Stimulated activated CD4-positive, alpha-beta T cell treated with anti-CD3 and anti-CD28 coated beads, Interleukin-1b, Interleukin-23, amount 100 ng/mL, for 48 hours (primary cell): ENCODE results near the gene HSBP1.

Experiments used
- DNase-seq: peaks from one replicate; pipeline ENCODE4 v3.0.0-alpha.2; 2020

The HSBP1 gene

DNA sequence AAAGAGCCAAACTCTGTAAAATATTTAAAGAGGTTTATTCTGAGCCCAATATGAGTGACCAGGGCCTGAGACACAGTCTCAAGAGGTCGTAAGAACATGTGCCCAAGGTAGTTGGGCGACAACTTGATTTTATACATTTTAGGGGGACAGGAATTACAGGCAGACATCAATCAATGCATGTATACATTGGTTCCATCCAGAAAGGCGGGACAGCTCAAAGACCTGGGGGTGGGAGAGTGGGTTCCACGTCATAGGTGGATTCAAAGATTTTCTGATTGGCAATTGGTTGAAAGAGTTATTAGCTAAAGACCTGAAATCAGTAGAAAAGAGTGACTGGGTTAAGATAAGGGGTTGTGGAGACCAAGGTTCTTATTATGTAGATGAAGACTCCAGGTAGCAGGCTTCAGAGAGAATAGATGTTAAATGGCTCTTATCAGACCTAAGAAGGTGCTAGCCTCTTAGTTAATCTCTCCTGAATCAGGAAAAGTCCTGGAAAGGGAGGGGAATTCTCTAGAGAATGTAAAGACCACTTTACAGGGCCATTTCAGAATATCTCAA lies 32.4 kb downstream of the HSBP1 start:
- DNase-seq = no peak

DNA sequence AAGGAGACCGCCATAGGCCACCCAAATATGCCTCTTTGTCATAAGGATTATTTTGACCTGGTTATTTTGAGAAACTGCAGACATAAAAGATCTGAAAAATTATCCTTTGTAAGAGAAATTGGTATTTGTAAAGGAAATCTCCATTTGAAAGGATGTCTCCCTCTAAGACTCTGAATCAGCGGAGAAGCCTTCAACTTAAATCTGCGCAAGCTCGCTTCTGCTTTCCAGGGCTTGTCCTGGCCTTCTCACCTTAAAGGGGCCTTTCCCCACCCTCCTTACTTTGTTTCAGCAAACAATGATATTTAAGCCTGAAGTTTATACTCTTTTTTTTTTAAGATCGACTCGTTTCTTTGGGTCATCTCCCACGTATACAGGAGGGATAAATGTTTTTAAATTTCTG lies 34.5 kb downstream of the HSBP1 start:
- DNase-seq = no peak

DNA sequence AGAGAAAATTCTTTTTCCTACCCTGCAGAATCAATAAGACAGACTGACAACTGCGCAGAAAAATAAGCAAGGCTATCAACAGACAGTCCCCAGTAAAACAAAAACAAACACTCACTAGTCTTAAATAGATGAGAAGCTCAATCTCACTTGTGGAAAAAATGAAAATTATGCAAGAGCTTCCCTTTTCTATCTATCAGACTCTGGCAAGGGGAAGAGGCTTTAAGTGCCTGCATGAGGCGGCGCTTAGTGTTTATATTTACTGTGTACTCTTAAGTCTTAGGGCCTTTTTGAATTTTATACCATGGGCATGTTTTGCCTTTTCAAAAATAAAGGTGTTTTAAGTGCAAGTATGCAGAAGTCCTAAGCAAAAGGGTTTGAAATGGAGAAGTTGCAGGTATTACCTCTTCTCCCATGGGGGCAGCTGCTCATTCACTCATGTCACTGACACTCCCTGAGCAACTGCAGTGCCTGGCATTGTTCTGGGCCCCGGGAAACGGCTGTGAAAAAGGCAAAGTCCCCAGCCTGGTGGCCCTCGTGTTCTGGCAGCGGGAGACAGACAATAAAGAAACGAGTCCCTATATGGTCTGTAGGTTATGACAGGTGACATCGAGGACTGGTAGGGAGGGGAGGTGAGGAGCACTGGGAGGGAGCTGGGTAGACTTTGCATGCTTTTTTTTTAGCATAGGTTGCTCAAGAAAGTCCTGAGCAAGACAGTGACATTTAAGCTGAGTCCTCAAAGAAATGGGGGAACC lies 35.2 kb downstream of the HSBP1 start:
- no peak for DNase-seq

DNA sequence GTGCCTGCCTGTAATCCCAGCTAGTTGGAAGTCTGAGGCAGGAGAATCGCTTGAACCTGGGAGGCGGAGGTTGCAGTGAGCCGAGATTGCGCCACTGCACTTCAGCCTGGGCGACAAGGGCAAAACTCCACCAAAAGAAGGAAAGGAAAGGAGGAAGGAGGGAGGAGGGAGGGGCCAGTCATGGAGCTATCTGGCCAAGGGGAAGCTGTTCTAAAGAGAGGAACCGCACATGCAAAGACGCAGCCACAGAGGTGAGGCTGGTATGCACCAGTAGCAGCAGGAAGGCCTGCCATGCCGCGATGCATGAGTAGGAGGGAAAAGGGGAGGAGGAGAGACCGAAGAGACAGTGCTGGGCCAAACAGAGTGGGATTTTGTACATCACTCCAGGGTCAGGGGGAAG lies 35.9 kb downstream of the HSBP1 start:
- DNase-seq = no peak

DNA sequence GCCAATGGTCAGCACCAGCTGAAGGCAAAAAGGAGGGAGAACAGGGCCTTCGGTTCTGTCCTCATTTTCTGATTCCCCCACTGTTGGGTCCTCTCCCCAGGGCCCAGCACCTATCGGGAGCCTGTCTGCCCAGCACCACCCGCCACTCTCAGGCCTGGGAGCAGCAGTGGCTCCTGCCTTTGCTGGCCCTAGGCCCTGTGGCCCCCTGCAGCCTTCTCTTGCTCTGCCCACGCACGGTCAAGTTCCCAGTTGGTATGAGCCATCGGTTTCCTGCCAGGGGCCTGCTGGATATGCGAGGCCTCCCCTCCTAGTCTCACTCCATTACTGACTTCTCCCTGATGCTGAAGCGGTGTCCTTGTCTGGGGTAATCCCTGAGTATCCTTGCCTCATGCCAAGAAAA lies 37.5 kb downstream of the HSBP1 start:
- DNase-seq = no peak

DNA sequence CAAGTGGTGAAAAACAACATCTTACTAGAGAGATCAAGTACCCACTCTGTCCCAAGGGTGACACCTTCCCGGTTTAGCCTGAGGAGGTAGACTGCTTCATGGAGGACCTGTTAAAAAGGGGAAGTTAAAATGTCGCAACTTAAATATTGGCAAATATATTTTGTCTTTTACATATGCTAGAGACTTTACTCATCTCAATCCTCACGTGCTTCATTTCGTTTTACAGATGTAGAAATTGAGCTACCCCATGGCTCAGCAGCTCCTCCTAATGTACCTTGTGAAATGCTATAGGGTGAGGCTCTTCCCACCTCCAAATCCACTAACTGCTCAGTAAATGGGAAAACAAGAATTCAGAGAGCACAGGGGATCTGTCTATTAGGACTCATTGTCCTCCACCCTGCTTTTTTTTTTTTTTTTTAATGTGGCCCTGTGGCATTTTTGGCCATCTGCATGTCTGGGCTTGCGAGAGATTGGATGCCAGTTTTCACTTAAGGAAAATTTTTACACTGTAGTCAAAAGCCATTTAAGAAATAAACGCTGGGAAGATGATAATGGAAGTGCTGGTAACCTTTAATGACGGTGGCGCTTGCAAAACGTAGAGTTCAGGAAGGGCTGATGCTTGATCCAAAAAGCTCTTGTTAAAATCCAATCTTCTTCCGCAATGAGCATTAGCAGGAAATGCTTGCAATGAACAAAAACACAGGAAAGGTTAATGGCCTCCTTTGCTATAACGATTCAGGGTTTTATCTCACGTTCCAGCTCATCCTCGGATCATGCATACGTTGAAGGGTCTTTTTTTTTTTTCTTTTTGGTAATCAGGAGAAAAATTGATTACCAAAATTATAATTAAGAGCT lies 39.8 kb downstream of the HSBP1 start:
- DNase-seq = no peak

DNA sequence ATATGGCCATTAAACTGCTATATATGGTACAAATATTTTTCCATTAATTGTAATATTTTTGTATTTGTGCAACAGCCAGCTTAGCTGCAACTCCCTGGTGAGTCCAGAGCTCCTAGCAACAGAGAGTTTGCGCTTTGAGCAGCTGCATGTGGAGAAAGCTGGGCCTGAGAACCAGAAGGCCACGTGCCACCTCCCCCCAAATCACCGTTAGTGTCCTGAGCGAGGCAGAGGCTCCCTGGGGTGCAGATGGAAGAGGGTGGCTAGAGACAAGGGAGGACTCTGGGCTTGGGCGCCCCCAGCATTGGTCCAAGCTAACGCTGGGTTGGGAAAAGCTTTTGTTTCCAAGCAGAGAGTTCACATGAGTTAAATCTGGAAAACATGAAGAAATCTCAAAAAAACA lies 41.6 kb downstream of the HSBP1 start:
- DNase-seq = no peak

DNA sequence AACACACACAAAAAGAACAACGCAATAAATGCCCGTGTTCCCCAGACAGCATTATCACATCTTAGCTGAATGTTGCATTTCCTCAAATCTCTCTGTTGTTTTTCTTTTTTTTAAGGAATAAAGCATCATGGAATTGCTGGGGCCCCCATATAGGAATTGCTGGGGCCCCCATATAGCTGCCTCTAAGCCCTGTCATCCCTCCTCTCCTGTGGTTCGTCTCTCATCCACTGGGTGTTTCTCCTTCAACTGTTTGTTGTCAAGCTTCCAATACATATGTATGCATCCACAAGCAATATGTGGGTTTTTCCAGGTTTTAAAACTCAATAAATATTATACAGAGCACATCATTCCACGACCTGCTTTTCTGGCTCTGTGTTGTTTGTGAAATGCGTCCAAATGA lies 43.2 kb downstream of the HSBP1 start:
- DNase-seq = no peak

DNA sequence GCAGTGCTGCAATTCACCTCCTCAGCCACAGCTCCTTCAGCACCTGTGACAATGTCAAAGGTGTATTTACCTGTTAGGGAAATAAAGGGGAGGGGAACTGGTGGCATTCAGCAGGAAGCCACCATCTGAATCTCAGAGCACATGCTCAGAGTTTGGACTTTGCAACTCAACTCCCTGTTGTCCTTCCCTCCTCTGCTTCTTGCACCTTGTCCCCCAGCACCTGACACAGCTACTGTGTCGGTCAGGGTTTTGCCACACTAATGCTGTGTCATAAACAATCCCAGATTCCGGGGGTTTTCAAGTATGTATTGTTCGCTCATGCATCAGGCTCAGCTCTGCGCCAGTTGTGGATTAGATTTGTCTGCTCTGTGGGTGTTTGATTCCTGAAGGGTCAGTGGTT lies 43.7 kb downstream of the HSBP1 start:
- no peak for DNase-seq

DNA sequence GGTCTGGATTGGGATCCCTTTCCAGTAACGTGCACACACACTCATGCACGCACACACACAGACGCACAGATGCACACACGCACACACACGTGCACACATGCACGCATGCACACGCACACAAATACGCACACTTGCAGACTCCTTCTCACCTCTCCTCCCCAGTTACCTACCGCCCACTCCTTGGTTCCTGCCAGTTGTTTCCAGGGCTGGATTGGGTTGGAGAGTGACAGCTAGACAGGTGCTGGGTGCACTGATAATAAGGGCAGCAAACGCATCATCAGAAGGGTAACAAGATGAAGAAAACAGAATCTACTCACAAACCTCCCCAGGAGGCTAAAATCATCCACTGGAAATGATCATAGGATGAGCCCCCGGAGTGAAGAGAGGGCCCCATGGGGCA lies 45.0 kb downstream of the HSBP1 start:
- no peak for DNase-seq

DNA sequence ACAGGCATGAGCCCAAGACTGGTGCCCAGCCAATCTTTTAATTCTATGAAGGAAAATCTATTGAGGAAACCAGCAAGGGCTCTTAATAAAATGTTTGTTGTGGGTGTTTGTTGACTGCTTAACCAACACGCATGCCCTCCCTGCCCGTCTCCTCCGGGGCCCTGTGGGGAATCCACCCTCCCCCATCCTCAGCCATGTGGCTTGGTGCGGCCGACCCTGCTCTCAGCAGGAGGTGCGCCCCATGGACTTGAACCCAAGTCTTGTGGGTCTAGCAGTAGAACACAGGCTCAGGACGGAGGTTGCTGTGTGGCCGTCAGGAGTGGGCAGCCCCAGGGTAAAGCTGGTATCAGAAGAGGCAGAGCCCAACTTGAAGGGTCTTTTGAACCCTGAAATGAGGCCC lies 46.1 kb downstream of the HSBP1 start:
- DNase-seq = no peak

DNA sequence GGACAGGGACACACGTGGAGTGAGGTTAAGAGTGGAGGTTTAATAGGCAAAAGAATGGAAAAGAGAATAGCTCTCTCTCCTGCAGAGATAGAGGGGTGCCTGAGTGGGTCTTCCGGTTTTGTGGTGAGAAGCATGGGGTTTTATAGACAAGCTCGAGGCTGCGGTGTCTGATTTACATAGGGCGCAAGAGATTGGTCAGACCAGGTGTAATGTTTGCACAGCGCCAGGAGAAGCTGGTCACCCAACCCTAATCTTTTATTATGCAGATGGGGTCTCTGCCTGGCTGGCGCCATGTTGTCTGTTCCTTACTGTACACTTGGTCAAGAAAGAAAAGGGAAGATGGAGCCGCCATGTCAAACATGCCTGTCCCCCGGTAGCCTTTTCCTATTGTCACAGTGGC lies 46.6 kb downstream of the HSBP1 start:
- no peak for DNase-seq

DNA sequence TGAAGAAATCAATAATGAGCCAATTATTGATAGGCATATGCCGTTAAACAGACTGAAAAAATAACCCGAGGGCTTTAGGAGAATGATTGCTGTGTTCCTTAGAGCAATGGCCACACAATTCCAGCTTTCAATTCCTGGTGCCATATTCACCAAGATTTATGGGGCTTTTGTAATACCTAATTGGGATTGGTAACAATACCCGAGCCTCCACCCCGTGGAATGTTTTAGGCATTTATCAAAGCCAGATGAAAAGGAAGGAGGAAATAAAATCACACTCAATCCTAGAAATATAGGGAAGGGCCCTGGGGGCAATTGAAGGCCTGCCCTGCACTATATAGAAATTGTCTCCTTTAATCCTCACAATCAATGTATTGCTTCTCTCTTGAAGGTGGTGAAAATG lies 49.0 kb downstream of the HSBP1 start:
- no peak for DNase-seq

DNA sequence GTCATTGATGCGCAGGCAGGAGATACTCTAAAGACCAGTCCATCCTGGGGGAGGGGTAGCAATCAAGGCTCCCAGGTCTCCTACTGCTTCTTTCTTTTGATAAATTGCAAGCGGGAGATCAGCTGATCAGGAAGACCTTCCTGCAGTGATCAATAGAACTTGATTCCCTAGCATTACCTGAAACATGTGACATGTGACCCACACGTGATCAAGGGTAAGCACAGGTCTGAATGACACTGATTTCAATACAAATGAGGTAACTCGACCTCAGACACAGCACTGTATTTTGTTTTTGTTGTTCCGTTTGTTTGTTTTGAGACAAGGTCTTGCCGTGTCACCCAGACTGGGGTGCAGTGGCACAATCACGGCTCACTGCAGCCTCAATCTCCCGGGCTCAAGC lies 51.5 kb downstream of the HSBP1 start:
- DNase-seq = no peak

DNA sequence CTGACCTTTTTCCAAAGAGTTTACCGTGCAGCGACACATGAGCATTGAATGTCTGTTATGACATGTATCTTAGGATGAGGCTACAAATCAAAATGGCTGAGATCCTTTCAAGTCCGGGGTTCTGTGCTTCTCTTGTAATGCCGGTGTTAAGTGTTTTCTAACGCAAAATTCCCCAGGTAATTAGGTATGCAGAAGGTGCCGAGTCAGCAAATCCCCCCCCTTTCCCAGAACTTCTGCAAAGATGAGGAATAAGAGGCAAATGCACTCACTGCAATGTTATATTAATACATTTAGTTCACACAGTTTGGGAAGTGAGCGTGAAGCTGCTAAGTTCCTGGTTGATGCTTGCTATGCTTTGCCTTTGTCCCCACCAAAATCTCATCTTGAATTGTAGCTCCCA lies 54.9 kb downstream of the HSBP1 start:
- no peak for DNase-seq

DNA sequence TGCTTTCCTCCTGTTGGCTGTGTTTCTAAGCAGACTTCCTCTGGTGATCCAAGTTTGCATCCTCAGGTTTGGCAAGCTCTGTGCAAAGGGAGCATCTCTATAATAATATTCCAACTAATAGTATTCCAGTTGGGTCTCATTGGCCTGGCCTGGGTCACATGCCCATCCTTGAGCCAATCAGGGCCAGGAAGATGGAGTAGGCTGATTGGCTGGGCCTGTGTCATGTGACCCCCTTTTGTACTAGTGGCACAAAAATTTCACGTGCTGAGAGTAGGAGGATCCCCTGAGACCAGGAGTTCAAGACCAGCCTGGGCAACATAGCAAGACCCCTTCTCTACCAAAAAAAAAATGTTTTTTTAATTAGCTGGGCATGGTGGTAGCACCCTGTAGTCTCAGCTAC lies 55.9 kb downstream of the HSBP1 start:
- DNase-seq = no peak
